OCI-LY7 (cell line): ENCODE results near the gene CLMN.

Source experiments
- EZH2phosphoT487 ChIP-seq: fragments of 200-600 bp; sonication (generic); IDR thresholded peaks from 2 replicates; pipeline ENCODE4 v1.6.1; 2018; ENCODE audit warnings: low read depth, borderline replicate concordance, mild to moderate bottlenecking, mixed run types, antibody characterized with exemption, low read length, moderate library complexity, mixed read lengths
- TF ChIP-seq, protein P1 (sequence below): fragments of 200-600 bp; sonication (generic); conservative IDR thresholded peaks from 2 replicates; pipeline ENCODE4 v1.5.1; 2014; ENCODE audit warnings: mild to moderate bottlenecking, antibody characterized with exemption, low read length, moderate library complexity, mixed read lengths

DNA sequence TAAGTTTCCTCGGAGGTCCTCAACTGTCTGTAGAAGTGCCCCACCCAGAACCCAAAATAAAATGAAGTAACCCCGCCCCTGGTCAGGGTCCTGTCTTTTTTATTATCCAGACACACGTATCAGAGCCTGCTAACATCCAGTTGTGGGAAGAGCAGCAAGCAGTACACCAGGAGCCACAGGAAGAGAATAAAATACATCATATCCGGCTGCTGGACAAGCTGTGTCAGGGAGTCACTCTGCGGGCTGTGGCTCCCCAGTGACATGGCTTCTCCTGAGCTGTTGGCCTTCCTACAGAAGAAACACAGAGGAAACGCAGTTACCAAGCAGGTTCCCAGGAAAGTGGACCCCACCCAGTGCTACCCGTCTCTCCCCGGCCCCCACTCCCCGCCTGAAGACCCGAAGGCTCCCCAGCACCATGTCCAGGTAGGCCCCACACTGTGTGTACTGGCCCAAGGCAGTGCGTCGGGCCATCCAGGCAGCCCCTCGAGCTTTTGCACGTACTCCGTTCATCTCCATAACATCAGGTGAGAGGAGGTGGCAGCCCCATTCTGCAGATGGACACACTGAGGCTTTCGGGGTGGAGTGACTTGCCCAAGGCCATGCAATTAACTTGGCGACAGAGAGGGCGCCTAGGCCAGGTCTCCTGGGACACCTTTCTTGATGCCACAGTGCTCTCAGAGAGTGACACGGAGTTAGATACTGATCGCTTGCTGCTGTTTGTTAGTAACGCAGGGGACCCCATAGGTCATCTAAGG, 128.1 kb downstream of the CLMN start:
- no peak for TF ChIP-seq EZH2phosphoT487
- TF ChIP-seq, protein P1, sequence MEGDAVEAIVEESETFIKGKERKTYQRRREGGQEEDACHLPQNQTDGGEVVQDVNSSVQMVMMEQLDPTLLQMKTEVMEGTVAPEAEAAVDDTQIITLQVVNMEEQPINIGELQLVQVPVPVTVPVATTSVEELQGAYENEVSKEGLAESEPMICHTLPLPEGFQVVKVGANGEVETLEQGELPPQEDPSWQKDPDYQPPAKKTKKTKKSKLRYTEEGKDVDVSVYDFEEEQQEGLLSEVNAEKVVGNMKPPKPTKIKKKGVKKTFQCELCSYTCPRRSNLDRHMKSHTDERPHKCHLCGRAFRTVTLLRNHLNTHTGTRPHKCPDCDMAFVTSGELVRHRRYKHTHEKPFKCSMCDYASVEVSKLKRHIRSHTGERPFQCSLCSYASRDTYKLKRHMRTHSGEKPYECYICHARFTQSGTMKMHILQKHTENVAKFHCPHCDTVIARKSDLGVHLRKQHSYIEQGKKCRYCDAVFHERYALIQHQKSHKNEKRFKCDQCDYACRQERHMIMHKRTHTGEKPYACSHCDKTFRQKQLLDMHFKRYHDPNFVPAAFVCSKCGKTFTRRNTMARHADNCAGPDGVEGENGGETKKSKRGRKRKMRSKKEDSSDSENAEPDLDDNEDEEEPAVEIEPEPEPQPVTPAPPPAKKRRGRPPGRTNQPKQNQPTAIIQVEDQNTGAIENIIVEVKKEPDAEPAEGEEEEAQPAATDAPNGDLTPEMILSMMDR: no peak
